Measurements from ENCODE around the gene ARHGEF37.

The ARHGEF37 gene

DNA sequence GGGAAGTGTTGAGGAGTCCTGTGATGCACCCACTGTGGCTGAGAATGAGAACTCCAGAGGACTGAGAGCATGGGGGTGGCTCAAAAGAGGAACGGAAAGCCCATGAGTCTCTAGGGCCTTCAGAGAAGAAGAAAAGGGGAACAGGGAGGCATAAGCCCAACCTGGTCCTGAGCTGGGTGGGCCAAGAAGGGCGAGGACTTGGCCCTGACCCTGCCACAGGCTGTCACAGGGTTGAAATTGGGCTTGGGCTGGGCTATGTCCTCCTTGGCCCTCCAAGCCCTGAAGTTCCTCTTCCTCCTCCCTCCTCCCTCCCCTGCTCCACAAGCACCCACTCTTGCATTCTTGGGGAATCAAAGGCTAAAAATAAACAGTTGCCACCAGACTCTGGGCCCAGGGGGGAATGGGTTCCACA, 99.5 kb downstream of the ARHGEF37 start:
- no peak for DNase-seq

DNA sequence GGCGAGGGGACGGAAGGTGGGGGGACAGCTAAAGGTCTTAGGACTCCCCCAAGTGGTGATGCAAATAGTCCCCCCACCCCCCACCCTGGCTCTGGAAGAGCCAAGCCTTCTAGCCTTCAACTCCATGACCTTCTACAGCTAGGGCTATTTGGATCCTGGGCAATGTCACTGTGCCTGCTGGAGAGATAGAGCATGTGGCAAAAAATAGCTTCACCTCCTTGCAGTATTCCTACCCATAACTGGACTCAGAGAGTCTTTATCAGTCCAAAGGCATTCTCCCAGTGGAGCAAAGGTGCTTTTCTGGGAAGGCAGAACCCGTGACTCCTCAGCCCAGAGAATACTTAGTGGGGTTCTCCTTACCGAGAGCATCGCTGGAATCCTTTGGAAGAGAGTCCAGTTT, 100.0 kb downstream of the ARHGEF37 start:
- no peak for DNase-seq

GRCh38 chr5:149681922-149682321, 100.6 kb downstream of the ARHGEF37 start:
- no peak for DNase-seq

DNA sequence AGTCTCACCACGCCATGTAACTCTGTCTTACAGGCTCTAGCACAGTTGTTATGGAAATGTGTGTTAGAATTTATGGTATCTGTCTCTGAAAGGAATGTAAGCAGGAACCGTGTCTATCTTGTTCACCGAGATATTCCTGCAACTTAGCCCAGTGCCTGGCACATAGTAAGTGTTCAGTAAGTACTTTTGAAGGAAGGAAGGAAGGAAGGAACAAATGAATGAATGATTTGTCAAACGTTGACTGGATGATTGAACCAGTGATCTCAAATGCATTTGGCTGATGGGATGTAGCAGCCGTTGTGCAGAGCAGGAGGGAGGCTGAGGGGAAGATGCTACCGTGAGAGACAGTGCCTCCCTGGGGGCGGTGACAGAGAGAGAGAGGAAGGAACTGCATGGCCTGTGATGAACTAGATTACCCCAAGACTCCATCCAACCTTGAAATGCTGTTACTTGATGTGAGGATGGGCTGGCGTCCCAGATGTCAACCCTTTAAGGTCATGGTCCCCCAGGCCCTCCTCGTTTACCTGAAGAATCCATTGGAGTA, 101.3 kb downstream of the ARHGEF37 start:
- DNase-seq = no peak

DNA sequence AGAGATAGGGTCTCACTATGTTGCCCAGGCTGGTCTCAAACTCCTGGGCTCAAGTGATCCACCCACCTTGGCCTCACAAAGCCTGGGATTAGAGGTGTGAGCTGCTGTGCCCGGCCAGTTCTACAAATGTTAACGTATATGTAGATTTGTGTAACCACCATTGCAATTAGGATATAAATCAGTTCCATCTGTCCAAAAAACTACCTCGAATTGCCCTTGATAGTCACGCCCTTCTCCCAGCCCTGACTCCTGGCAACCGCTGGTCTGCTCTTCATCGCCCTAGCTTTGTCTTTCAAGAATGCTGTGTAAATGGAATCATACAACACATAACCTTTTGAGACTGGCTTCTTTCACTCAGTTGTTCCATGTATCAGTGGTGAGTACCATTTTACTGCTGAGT, 102.7 kb downstream of the ARHGEF37 start:
- no peak for DNase-seq

GRCh38 chr5:149684371-149684770, 103.1 kb downstream of the ARHGEF37 start:
- no peak for DNase-seq
